ENCODE data around the gene MCOLN1. TPM values are rescaled to one million over a fixed set of nuclear protein-coding genes. Genes with fewer than 3 reads are reported as not detected.

Gene MCOLN1
- total and polyA plus RNA-seq, 2 experiments from 2014 or later: 7.2 to 16.1 TPM

DNA sequence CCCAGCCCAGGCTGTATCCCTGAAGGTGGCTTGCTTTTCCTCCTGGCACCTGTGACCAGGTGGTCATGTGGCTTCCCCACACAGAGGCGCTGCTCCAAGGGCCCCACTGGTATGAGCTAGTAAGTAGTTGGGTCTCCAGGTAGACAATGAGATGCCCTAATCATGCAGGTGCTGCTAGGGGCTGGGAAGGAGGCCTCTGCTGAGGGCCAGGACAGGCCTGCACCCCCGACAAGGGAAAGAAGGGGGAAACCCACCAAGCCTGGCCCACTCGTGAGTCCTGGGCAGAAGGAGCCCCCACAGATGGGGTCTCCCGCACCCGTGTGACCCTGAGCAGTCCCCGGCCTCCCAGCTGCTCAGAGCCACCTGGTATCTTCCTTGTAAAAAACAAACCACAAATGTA is 46.8 kb upstream of the MCOLN1 start (continued):
- TF ChIP-seq, protein P1, sequence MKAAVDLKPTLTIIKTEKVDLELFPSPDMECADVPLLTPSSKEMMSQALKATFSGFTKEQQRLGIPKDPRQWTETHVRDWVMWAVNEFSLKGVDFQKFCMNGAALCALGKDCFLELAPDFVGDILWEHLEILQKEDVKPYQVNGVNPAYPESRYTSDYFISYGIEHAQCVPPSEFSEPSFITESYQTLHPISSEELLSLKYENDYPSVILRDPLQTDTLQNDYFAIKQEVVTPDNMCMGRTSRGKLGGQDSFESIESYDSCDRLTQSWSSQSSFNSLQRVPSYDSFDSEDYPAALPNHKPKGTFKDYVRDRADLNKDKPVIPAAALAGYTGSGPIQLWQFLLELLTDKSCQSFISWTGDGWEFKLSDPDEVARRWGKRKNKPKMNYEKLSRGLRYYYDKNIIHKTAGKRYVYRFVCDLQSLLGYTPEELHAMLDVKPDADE (IDR thresholded peaks at IDR 0.05): no peak

DNA sequence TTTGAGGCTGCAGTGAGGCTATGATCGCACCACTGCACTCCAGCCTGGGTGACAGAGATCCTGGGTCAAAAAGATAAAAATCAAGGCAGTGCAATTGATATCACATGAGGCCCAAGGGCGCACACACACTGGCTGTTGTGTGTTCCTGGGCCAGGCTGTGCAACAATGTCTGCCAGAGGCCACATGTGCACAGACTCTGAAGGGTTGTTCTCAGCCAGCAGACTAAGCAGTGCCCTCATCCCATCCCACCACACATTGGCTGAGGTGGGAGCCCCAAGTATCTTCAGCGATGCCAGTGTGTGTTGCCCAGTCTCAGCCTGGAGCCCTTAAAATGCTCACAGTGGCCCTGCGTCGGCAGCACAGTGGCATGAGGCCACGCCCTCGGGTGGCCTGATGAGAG is 46.2 kb upstream of the MCOLN1 start:
- Mint-ChIP-seq H3K4me3 (no peak overlapping the region), H3K27me3 (ENCODE audit: insufficient read depth, low read depth, poor library complexity) (peaks cover 7% of the 10 kb centered on the region), H3K27ac (no peak overlapping the region), H3K4me1 (peaks cover 10% of the 10 kb centered on the region), H3K36me3 (ENCODE audit: low read depth) (peaks cover 3% of the 10 kb centered on the region; the same call in 2 of the 3 replicates), H3K9me3 (no peaks in the 10 kb centered on the region)
- Histone ChIP-seq H3K4me3 (no peak overlapping the region), H2AFZ (no peak overlapping the region), H3K9me2 (ENCODE audit: insufficient read depth) (no peaks in the 10 kb centered on the region), H4K20me1 (replicated peaks; ENCODE audit: insufficient read depth) (no peaks in the 10 kb centered on the region), H3K4me2 (no peak overlapping the region), H3K79me2 (replicated peaks; ENCODE audit: insufficient read depth) (no peaks in the 10 kb centered on the region), H3K4me1 (ENCODE audit: insufficient read depth) (peaks cover 6% of the 10 kb centered on the region; the same call in 1 of the 2 replicates), H3K27ac (ENCODE audit: low read depth) (no peak overlapping the region), H3K36me3 (ENCODE audit: insufficient read depth) (no peaks in the 10 kb centered on the region), H3F3A (replicated peaks; ENCODE audit: low read depth) (no peaks in the 10 kb centered on the region), H3K27me3 (ENCODE audit: insufficient read depth) (no peaks in the 10 kb centered on the region)
- DNase-seq (ENCODE audit: low spot score) (no peak), ATAC-seq (no peak)
- TF ChIP-seq EZH2phosphoT487 (IDR thresholded peaks at IDR 0.05; ENCODE audit: unreplicated experiment): no peak
- TF ChIP-seq, protein P2, sequence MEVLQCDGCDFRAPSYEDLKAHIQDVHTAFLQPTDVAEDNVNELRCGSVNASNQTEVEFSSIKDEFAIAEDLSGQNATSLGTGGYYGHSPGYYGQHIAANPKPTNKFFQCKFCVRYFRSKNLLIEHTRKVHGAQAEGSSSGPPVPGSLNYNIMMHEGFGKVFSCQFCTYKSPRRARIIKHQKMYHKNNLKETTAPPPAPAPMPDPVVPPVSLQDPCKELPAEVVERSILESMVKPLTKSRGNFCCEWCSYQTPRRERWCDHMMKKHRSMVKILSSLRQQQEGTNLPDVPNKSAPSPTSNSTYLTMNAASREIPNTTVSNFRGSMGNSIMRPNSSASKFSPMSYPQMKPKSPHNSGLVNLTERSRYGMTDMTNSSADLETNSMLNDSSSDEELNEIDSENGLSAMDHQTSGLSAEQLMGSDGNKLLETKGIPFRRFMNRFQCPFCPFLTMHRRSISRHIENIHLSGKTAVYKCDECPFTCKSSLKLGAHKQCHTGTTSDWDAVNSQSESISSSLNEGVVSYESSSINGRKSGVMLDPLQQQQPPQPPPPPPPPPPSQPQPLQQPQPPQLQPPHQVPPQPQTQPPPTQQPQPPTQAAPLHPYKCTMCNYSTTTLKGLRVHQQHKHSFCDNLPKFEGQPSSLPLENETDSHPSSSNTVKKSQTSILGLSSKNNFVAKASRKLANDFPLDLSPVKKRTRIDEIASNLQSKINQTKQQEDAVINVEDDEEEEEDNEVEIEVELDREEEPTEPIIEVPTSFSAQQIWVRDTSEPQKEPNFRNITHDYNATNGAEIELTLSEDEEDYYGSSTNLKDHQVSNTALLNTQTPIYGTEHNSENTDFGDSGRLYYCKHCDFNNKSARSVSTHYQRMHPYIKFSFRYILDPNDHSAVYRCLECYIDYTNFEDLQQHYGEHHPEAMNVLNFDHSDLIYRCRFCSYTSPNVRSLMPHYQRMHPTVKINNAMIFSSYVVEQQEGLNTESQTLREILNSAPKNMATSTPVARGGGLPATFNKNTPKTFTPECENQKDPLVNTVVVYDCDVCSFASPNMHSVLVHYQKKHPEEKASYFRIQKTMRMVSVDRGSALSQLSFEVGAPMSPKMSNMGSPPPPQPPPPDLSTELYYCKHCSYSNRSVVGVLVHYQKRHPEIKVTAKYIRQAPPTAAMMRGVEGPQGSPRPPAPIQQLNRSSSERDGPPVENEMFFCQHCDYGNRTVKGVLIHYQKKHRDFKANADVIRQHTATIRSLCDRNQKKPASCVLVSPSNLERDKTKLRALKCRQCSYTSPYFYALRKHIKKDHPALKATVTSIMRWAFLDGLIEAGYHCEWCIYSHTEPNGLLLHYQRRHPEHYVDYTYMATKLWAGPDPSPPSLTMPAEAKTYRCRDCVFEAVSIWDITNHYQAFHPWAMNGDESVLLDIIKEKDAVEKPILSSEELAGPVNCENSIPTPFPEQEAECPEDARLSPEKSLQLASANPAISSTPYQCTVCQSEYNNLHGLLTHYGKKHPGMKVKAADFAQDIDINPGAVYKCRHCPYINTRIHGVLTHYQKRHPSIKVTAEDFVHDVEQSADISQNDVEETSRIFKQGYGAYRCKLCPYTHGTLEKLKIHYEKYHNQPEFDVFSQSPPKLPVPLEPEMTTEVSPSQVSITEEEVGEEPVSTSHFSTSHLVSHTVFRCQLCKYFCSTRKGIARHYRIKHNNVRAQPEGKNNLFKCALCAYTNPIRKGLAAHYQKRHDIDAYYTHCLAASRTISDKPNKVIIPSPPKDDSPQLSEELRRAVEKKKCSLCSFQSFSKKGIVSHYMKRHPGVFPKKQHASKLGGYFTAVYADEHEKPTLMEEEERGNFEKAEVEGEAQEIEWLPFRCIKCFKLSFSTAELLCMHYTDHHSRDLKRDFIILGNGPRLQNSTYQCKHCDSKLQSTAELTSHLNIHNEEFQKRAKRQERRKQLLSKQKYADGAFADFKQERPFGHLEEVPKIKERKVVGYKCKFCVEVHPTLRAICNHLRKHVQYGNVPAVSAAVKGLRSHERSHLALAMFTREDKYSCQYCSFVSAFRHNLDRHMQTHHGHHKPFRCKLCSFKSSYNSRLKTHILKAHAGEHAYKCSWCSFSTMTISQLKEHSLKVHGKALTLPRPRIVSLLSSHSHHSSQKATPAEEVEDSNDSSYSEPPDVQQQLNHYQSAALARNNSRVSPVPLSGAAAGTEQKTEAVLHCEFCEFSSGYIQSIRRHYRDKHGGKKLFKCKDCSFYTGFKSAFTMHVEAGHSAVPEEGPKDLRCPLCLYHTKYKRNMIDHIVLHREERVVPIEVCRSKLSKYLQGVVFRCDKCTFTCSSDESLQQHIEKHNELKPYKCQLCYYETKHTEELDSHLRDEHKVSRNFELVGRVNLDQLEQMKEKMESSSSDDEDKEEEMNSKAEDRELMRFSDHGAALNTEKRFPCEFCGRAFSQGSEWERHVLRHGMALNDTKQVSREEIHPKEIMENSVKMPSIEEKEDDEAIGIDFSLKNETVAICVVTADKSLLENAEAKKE (CRISPR knock-in tag; IDR thresholded peaks at IDR 0.05): no peak
- no peak for TF ChIP-seq JUNB (IDR thresholded peaks at IDR 0.05; ENCODE audit: unreplicated experiment)
- TF ChIP-seq NANOG (IDR thresholded peaks at IDR 0.05; ENCODE audit: borderline replicate concordance): no peak
- no peak for TF ChIP-seq POLR2AphosphoS5 (IDR thresholded peaks at IDR 0.05; ENCODE audit: low read depth)
- TF ChIP-seq, protein P3, sequence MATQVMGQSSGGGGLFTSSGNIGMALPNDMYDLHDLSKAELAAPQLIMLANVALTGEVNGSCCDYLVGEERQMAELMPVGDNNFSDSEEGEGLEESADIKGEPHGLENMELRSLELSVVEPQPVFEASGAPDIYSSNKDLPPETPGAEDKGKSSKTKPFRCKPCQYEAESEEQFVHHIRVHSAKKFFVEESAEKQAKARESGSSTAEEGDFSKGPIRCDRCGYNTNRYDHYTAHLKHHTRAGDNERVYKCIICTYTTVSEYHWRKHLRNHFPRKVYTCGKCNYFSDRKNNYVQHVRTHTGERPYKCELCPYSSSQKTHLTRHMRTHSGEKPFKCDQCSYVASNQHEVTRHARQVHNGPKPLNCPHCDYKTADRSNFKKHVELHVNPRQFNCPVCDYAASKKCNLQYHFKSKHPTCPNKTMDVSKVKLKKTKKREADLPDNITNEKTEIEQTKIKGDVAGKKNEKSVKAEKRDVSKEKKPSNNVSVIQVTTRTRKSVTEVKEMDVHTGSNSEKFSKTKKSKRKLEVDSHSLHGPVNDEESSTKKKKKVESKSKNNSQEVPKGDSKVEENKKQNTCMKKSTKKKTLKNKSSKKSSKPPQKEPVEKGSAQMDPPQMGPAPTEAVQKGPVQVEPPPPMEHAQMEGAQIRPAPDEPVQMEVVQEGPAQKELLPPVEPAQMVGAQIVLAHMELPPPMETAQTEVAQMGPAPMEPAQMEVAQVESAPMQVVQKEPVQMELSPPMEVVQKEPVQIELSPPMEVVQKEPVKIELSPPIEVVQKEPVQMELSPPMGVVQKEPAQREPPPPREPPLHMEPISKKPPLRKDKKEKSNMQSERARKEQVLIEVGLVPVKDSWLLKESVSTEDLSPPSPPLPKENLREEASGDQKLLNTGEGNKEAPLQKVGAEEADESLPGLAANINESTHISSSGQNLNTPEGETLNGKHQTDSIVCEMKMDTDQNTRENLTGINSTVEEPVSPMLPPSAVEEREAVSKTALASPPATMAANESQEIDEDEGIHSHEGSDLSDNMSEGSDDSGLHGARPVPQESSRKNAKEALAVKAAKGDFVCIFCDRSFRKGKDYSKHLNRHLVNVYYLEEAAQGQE (IDR thresholded peaks at IDR 0.05; ENCODE audit: unreplicated experiment): no peak
- no peak for TF ChIP-seq STAT1 (IDR thresholded peaks at IDR 0.05; ENCODE audit: unreplicated experiment)
- TF ChIP-seq, protein P4, sequence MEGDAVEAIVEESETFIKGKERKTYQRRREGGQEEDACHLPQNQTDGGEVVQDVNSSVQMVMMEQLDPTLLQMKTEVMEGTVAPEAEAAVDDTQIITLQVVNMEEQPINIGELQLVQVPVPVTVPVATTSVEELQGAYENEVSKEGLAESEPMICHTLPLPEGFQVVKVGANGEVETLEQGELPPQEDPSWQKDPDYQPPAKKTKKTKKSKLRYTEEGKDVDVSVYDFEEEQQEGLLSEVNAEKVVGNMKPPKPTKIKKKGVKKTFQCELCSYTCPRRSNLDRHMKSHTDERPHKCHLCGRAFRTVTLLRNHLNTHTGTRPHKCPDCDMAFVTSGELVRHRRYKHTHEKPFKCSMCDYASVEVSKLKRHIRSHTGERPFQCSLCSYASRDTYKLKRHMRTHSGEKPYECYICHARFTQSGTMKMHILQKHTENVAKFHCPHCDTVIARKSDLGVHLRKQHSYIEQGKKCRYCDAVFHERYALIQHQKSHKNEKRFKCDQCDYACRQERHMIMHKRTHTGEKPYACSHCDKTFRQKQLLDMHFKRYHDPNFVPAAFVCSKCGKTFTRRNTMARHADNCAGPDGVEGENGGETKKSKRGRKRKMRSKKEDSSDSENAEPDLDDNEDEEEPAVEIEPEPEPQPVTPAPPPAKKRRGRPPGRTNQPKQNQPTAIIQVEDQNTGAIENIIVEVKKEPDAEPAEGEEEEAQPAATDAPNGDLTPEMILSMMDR (conservative IDR thresholded peaks at IDR 0.05; ENCODE audit: low read depth in 2 of 2): no peak
- no peak for TF ChIP-seq EZH2 (IDR thresholded peaks at IDR 0.05; ENCODE audit: low read depth, unreplicated experiment)
- TF ChIP-seq, protein P1 (IDR thresholded peaks at IDR 0.05): no peak
- no peak for TF ChIP-seq CREB1 (CRISPR knock-in tag; IDR thresholded peaks at IDR 0.05; ENCODE audit: low read depth)
- TF ChIP-seq ZNF331 (CRISPR knock-in tag; IDR thresholded peaks at IDR 0.05; ENCODE audit: low read depth): no peak

Data from GM23338 (cell line).